ENCODE measurements around the gene ARL15. TPM values are rescaled to one million over a fixed set of nuclear protein-coding genes. Genes with fewer than 3 reads are reported as not detected.

Gene ARL15
- total and polyA plus RNA-seq, 2 donors (not counting 3 experiments of a cell fraction or from before 2014, with no cell fraction given), result 11.9 to 24.4 TPM

DNA sequence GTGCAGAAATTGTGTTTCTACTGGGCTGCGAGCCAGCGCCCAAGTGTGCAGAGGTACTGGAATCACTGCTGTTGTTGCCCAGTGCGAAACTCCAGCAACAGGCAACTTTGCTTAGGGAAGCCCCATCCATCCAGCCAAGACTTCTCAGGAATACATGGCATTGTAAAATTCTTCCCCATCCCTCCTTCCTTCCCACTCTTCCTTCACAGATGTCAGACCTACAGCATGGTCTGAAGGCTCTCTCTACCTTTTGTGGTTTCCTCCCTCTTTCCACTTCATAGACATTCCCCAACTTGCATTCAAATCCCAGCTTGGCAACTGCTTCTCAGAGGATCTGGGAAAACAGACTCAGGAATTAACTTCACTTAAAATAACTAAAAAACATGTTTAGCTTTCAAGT lies 30.4 kb downstream of the ARL15 start:
- POLR2A ChIA-PET, result no interaction called here
- H3K9me1 ChIP-seq (replicated peaks; ENCODE audit: control insufficient read depth, extremely low read depth, insufficient read depth, low read length), result no peaks in the 10 kb centered on the region
- no peak for FAIRE-seq

DNA sequence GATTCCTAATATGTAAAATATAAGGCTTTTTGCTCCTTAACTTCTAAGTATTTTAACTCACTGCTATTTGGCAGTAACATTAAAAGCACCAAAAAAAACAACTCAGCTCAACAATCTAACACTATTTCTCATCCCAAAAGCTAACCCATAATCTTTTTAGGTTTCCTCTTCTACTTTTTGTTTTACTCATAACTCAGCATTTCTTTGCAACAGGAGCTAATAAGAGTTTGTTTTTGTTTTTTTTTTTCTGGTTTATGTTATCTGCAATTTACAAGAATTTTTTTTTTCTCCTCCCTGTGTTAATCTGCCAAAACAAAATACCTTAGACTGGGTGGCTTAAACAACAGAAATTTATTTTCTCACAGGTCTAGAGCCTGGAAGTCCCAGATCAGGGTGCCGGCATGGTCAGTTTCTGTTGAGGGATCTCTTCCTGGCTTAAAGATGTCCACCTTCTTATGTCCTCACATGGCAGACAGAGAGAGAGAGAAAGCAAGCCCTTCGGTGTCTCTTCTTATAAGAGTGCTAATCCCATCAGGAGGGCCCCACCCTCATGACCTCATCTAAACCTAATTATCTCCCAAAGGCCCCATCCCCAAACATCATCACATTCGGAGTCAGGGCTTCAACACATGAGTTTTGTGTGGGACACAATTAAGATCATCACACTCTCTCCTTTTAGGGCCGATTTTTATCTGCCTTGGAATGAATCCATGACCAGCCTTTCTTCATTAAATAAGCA lies 31.2 kb downstream of the ARL15 start:
- intact Hi-C loops (cut with micrococcal nuclease) (no loop called here), dilution Hi-C loops (cut with MboI; ENCODE audit: extremely low pct_ligation_motif_present, low sequenced_read_pairs) (no loop called here)
- no peak overlapping the region for H3K4me3 ChIP-seq (replicated peaks in 1 of 3; ENCODE audit: insufficient read depth in 1 of 3, low read depth in 1 of 3, low read length in 3 of 3)
- no peaks in the 10 kb centered on the region for H3K9me1 ChIP-seq (replicated peaks; ENCODE audit: control insufficient read depth, extremely low read depth, insufficient read depth, low read length)
- no peaks in the 10 kb centered on the region for H3K4me1 ChIP-seq (ENCODE audit: control insufficient read depth, extremely low read depth, insufficient read depth, low read length)
- DNase-seq (ENCODE audit: low read depth, low spot score), result no peak
- ChIA-PET POLR2A (no interaction called here), CTCF (no interaction called here)
- no peak overlapping the region for H3K4me2 ChIP-seq (ENCODE audit: insufficient read depth, low read length)
- BruUV-seq (replicated peaks), result no TSS peak
- H3K9me3 ChIP-seq (replicated peaks; ENCODE audit: control insufficient read depth, insufficient read depth, low read length), result no peaks in the 10 kb centered on the region
- H4K20me1 ChIP-seq (replicated peaks; ENCODE audit: control insufficient read depth, extremely low read depth, insufficient read depth, low read length), result no peaks in the 10 kb centered on the region
- H3K9ac ChIP-seq (replicated peaks; ENCODE audit: extremely low read depth, insufficient read depth, low read length), result no peak overlapping the region
- no peaks in the 10 kb centered on the region for H3K79me2 ChIP-seq (ENCODE audit: control insufficient read depth, insufficient read depth, low read length)
- no peaks in the 10 kb centered on the region for H3K36me3 ChIP-seq (ENCODE audit: control insufficient read depth in 2 of 2, extremely low read depth in 1 of 2, insufficient read depth in 2 of 2, low read length in 2 of 2)
- H2AFZ ChIP-seq (ENCODE audit: low read depth, low read length), result no peak overlapping the region
- no peaks in the 10 kb centered on the region for H3K27me3 ChIP-seq (ENCODE audit: control insufficient read depth in 2 of 2, insufficient read depth in 2 of 2, low read length in 2 of 2)
- no peak overlapping the region for H3K27ac ChIP-seq (ENCODE audit: insufficient read depth, low read depth, low read length)
- TF ChIP-seq POLR2AphosphoS5 (IDR thresholded peaks at IDR 0.05; ENCODE audit: insufficient read depth, low read depth, low read length) (no peak), MYC (IDR thresholded peaks at IDR 0.05; ENCODE audit: low read depth, low read length) (no peak), FOS (IDR thresholded peaks at IDR 0.05; ENCODE audit: borderline replicate concordance, insufficient read depth, low read length) (no peak)
- FAIRE-seq, result peak; percentile 35

More for the DNA sequence above, 30.4 kb downstream of the ARL15 start:
- Histone ChIP-seq H3K27ac (ENCODE audit: insufficient read depth, low read depth, low read length) (no peak overlapping the region), H3K4me2 (ENCODE audit: insufficient read depth, low read length) (no peak overlapping the region), H3K36me3 (ENCODE audit: control insufficient read depth in 2 of 2, extremely low read depth in 1 of 2, insufficient read depth in 2 of 2, low read length in 2 of 2) (no peaks in the 10 kb centered on the region), H3K79me2 (ENCODE audit: control insufficient read depth, insufficient read depth, low read length) (no peaks in the 10 kb centered on the region), H3K4me3 (replicated peaks in 1 of 3; ENCODE audit: insufficient read depth in 1 of 3, low read depth in 1 of 3, low read length in 3 of 3) (no peak overlapping the region), H3K4me1 (ENCODE audit: control insufficient read depth, extremely low read depth, insufficient read depth, low read length) (no peaks in the 10 kb centered on the region), H3K9me3 (replicated peaks; ENCODE audit: control insufficient read depth, insufficient read depth, low read length) (no peaks in the 10 kb centered on the region), H3K27me3 (ENCODE audit: control insufficient read depth in 2 of 2, insufficient read depth in 2 of 2, low read length in 2 of 2) (no peaks in the 10 kb centered on the region), H4K20me1 (replicated peaks; ENCODE audit: control insufficient read depth, extremely low read depth, insufficient read depth, low read length) (no peaks in the 10 kb centered on the region), H3K9ac (replicated peaks; ENCODE audit: extremely low read depth, insufficient read depth, low read length) (no peak overlapping the region), H2AFZ (ENCODE audit: low read depth, low read length) (no peak overlapping the region)
- dilution Hi-C loops (cut with MboI; ENCODE audit: extremely low pct_ligation_motif_present, low sequenced_read_pairs), result no loop called here
- intact Hi-C loops (cut with micrococcal nuclease), result no loop called here
- no peak for DNase-seq (ENCODE audit: low read depth, low spot score)
- TF ChIP-seq EZH2 (IDR thresholded peaks at IDR 0.05; ENCODE audit: borderline replicate concordance, low read depth, low read length, severe bottlenecking), result no peak
- TF ChIP-seq, protein P1, sequence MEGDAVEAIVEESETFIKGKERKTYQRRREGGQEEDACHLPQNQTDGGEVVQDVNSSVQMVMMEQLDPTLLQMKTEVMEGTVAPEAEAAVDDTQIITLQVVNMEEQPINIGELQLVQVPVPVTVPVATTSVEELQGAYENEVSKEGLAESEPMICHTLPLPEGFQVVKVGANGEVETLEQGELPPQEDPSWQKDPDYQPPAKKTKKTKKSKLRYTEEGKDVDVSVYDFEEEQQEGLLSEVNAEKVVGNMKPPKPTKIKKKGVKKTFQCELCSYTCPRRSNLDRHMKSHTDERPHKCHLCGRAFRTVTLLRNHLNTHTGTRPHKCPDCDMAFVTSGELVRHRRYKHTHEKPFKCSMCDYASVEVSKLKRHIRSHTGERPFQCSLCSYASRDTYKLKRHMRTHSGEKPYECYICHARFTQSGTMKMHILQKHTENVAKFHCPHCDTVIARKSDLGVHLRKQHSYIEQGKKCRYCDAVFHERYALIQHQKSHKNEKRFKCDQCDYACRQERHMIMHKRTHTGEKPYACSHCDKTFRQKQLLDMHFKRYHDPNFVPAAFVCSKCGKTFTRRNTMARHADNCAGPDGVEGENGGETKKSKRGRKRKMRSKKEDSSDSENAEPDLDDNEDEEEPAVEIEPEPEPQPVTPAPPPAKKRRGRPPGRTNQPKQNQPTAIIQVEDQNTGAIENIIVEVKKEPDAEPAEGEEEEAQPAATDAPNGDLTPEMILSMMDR (IDR thresholded peaks at IDR 0.05; ENCODE audit: extremely low read depth in 1 of 2, insufficient read depth in 1 of 2, low read depth in 1 of 2, low read length in 2 of 2), result no peak
- CTCF ChIA-PET, result no interaction called here
- BruUV-seq (replicated peaks), result no TSS peak

Data from endothelial cell of umbilical vein (primary cell).